Measurements from ENCODE around the gene GRIN2A.

GRIN2A gene

DNA sequence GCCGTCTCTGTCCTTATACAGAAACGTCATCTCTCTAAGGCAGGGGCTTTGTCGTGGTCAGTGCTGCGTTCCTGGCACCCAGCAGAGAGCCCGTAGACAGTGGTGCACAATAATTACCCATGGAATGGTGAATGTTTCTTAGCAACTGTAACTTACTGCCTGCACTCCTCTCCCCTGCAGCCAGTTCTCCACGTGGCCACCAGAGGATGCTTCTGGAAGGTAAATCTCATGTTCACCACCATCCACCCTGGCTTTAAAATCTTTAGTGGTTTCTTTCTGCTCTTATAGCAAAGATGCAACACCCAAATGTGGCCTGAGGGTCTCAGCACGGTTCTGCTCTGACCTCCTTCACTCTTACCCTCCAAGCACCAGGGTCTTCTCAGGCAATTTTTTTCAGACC lies 150.8 kb downstream of the GRIN2A start:
- DNase-seq (ENCODE audit: low read depth), result no peak

- no peak for DNase-seq (ENCODE audit: low read depth)
Observed at GRCh38 chr16:10028644-10029043, 153.6 kb downstream of the GRIN2A start.

DNA sequence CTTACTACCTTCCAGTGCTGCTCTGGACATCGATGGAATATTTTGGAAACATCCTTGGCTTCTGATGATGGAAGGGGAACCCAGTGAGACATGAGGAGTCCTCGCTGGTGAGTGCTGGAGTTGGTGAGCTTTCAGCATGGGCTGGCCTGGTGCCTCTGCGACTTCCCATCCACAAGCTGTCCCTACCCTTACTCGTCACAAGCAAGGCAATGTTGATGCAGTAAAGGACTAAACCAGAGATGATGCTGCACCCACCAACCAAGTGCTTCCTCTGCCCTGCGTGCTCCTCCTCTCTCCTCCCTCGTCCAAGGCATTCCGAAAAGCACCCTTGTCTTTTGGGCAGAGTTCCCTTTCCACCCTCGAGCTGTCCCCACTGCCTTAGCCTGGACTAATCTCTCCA lies 154.7 kb downstream of the GRIN2A start:
- no peak for DNase-seq (ENCODE audit: low read depth)

DNA sequence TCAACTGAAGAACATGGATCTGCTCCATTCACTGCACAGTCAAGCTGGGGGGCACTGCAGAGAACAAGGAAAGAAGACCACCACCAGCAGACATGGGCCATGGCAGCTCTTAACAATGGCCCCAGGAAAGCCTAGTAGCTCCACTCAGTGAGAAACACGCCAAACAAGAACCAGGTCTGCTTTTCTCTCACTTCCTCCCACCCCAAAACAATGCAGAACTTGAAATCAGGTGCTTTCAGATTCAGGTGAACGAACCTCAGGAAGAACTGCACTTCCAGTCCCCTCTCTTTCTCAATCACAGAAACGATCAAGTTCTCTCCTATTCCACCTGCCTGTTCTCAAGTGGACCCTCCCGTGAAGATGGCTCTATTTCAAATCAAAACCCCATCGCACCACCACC lies 155.6 kb downstream of the GRIN2A start:
- DNase-seq (ENCODE audit: low read depth), result no peak

DNA sequence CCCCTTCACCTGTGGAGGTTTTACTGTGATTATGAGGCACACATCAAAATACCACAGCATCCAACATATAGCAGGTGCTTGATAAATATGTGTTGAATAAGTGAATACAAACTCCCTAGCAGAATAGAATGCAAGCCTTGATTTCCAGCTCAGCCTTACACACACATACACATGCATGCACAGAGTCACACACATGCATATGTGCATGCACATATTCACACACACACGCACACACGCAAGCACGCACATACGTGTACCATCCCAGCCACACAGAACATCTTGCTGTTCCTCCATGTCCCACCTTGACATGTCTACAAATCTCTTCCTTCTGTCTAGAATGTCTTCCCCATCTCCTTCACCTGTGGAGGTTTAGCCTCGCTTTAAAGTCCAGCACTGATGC lies 160.1 kb downstream of the GRIN2A start:
- DNase-seq (ENCODE audit: low read depth), result no peak

DNA sequence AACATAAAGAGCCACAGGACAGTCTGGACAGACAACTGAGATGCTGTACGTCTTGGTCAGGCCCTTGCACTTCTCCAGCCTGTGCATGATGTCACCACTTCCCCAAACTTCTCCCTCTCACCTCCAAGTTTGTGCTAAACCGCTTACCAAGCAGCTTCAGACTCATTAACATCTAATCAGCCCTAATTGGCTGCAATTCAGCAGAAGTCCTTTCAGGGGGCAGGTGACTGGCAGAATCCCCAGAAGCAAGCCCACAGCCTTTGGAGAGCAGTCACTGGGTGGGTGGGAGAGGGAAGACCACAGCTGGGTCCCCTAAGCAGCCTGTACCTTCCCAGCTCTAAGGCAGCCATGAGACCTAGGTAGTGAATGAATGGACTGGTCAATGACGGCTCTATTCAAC lies 161.4 kb downstream of the GRIN2A start:
- no peak for DNase-seq (ENCODE audit: low read depth)

DNA sequence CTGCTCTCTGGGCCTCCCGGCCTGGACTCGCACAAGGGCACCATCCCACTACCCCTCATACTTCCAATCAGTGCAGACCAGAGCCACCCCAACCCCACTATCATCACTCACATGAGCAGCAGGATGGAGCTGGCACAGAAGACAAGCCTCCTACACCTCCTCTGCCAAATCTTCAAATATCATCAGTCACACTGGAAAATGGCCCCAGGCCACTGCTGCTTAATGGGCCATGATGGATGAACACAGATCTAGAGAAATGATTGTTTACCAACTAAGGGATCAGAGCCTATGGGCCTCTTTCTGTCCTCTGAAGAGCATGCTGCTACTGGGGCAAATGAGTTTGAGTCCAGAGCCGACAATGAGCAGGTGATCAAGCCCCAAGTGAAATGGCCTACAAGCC lies 165.5 kb downstream of the GRIN2A start:
- DNase-seq (ENCODE audit: low read depth), result no peak

DNA sequence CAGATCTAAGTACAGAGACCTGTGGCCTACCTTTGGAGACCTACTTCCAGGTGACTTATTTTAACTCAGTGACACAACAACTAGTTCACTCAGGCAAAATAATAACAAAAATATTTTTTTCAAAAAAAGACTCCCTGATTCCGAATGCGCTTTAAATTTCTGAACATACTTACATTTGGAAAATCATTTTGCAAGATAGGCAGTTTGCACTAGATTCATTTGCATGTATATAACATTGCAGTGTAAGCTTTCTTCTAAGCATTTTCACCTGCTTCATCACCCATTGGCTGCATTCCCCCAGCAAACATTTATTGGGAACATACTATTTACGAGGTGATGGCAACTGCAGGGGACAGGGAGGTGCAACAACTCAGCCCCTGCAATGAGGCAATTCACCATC lies 166.8 kb downstream of the GRIN2A start:
- DNase-seq (ENCODE audit: low read depth), result no peak

GRCh38 chr16:10013774-10014173 lies 168.5 kb downstream of the GRIN2A start:
- DNase-seq (ENCODE audit: low read depth), result no peak

DNA sequence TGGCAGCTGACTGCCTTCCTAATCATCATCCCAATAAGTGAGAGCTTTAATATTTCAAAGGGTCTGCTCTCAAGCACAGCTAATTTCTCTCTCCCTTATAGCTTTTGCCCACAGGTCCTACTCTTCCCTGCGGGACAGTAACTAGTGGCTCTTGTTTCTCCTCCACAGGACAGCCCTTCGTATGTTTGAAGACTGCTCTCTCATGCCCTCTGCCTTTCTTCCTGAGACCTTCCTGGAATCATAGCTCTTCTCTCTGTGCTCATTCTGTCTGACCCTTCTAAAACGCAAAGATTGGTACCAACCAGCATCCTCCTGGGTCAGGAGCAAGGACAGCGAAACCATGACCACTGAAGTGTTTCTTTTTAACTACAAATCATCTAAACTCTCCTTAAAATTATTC lies 168.9 kb downstream of the GRIN2A start:
- no peak for DNase-seq (ENCODE audit: low read depth)

DNA sequence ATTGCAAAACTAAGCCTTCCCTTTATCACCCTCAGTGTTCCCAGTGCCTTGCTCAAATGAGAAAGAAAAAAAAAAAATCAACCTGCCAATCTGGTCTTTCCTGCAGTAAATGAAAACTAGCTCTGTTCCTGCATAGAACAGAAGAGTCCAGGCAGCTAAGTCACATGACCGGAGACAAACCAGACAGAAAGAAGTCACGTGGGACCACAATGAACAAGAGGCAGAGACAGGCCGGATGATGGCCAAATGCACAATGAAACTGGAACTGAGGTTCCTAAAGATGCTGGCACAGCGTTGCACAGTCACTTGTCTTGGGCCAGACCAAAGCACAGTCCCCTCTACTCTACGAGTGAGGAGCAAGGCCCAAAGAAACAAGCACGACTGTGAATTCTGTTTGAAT lies 172.5 kb downstream of the GRIN2A start:
- no peak for DNase-seq (ENCODE audit: low read depth)

GRCh38 chr16:10003486-10003885 lies 178.7 kb downstream of the GRIN2A start:
- DNase-seq (ENCODE audit: low read depth), result no peak

DNA sequence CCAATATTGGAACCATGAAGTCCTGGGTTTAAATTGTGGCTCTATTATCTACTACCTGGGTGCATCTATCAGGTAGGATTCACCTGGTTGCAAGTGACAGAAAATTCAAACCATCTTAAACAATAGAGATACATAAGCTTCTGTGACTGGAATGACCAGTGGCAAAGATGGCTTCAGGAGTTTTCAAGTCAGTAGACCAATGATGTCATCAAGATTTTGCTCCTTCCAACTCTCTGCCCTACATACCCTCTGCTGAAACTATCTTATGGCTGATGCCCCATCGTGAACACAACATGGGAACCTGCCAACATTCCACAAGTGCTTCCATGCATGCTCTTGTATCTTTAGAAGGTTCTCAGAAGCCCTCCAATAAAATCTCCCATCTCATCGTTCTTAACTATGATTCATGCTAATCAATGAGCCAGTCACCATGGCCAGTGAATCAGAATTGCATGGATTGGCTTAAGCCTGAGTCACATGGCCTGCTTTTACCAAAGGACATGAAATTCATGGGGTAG lies 180.9 kb downstream of the GRIN2A start:
- no peak for DNase-seq (ENCODE audit: low read depth)

GRCh38 chr16:9996221-9996620 lies 186.0 kb downstream of the GRIN2A start:
- DNase-seq (ENCODE audit: low read depth), result no peak

- no peak for DNase-seq (ENCODE audit: low read depth)
Observed at GRCh38 chr16:9992441-9992840, 189.8 kb downstream of the GRIN2A start.

DNA sequence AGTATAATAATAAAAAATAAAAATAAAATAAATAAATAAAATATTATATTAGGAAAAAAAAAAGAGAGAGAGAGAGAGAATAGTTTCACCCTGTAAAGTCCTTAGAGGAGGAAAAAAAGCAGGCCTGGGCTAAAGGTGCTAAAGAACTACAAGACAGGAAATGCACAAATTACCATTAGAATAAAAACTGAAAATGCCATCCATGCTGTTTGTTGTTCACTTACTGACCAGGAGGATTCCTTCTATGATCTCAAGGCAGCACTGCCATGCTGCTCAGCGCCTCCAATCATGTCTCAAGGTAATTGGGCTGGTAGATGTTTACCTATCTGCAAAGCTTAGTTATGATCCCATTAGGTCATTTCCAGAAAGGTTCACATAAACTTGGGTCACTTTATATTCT lies 201.2 kb downstream of the GRIN2A start:
- no peak for DNase-seq (ENCODE audit: low read depth)

DNA sequence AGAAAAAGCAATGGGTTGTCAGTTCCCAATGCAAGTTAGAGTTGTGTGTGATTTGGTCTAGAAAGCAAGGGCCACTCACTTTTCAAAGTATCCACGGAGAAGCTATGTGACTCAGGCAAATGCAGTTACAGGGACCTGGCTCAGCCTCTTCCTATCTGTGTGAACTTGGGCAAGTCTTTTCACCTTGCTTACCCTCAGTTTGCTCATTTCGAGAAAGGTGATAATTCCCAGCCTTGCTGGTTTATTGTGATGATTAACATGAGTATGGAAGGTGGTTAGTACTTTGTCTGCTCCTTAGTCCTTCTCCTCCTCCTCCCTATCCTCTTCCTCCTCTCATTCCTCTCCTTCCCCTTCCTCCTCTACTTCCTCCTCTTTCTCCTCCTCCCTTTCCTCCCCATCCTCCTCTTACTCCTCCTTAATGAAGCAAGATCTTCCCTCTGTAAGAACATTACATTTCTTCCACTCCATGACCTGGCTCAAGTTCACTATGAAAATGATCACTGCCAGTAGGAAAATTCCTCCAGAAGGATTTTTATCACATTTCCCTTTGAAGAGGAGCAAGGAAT lies 204.0 kb downstream of the GRIN2A start:
- DNase-seq (ENCODE audit: low read depth), result no peak

GRCh38 chr16:9977333-9977897 lies 204.8 kb downstream of the GRIN2A start:
- no peak for DNase-seq (ENCODE audit: low read depth)

GRCh38 chr16:9976601-9977000 lies 205.6 kb downstream of the GRIN2A start:
- no peak for DNase-seq (ENCODE audit: low read depth)

- no peak for DNase-seq (ENCODE audit: low read depth)
Observed at GRCh38 chr16:9971907-9972306, 210.3 kb downstream of the GRIN2A start.

- no peak for DNase-seq (ENCODE audit: low read depth)
Observed at GRCh38 chr16:9970796-9971195, 211.4 kb downstream of the GRIN2A start.

DNA sequence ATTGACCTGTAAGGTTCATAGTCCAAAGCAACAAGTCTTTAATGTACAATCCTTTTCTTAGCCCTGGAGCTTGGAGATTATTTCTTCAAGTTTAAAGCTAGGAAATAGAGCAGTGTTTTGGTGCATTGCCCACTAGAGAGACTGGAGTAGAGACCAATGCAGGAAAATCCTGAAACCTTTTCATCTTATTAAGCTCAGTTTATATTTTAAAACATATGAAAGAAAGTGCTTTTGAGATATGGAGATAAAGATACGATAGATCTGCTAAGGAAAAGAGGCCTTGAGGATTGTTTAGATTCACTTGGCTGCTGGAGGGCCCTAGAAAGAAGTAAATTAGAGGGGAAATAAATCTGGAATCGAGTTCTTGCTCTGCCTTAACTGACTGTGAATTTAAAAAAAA lies 212.0 kb downstream of the GRIN2A start:
- no peak for DNase-seq (ENCODE audit: low read depth)

DNA sequence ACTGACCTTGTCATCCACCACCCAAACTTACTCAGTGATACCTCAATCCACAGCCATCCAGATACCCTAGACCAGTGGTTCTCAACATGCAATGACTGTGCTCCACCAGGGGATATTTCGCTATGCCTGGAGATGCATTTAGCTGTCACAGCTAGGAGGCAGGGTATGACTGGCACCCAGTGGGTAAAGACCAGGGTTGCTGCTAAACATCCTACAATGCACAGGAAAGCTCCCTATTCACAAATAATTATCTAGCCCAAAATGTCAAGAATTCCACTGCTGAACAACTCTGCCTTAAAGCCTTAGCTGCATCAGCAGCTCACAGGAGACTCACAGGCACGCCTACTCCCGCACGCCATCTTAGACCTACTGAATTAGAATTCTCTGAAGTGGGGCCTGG lies 212.6 kb downstream of the GRIN2A start:
- DNase-seq (ENCODE audit: low read depth), result no peak

- no peak for DNase-seq (ENCODE audit: low read depth)
Observed at GRCh38 chr16:9966569-9967157, 215.6 kb downstream of the GRIN2A start.

Measured in stimulated activated CD8-positive, alpha-beta memory T cell treated with anti-CD3 and anti-CD28 coated beads, Interleukin-12 subunit alpha, Interleukin-12 subunit beta, amount 100 ng/mL, for 4 hours (primary cell).